ENCODE results near the gene ICA1.
A peak's percentile ranks its signal among the peaks of the same experiment; 100 is the strongest.
"Not testable (repeated sequence)": the region's sequence is repeated elsewhere in the genome, so short reads cannot be mapped to it uniquely, and the experiment has no call there.

The ICA1 gene

DNA sequence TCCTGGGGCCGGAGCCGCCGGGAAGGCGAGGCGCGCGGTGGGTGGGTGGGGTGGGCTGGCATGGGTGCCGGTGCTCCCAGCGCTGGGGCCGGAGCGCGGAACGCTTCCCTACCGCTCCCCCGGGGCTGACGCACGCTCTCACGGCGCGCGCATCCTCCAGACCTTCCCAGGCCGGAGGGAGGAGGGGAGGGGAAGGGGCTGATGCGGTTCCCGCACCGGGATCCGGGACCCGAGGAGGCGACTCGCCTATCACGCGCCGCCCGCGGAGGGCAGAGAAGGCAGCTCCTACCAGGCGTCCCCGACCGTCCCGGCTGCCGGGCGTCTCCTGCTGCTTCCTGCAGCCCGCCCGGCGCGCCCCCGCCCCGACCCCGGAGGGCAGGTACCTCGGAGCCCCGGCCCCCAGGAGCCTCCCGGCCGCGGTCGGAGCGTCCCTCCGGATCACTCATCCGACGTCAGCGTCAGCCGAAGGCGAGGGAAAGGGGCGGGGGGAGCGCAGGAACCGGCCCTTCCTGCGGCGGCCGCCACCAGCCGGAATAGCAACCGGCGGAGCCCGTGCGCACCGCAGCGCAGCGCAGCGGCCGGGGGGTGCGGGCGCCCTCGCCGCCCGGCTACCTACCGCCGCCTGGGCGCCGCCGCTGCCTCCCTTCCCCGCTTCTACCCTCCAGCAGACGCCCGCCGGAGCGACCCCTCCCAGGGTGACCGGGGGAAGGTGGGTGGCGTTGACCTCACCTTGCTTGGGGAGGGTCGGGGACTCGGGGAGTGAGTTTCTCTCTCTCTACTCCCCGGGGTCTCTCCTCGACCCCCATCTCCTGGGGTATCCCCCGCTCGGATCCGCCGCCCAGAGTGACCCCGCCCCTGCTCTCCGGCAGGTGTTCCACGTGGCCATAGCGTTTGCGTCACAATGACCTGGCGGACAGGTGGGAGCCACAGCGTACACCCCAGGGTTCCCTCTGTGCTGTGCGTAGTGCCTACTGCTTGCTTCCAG lies at the start of gene ICA1:
TSS of gene ICA1 (minus strand) at position 457 of the 985 bp plus-strand sequence. CDS start 26,241 bp downstream, outside the sequence.
- DNase-seq (ENCODE audit: low spot score): peak; percentile 86

DNA sequence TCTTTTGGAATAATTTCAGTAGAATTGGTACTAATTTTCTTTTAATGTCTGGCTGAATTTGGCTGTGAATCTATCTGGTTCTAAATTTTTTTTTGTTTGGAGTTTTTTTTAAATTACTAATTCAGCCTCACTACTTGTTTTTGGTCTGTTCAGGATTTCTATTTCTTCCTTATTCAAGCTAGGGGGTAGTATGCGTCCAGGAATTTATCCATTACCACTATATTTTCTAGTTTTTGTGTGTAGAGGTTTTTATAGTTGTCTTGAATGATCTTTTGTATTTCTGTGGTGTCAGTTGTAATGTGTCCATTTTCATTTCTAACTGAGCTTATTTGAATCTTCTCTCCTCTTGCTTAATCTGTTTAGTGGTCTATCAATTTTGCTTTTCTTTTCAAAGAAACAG lies 48.9 kb upstream of the ICA1 start:
- DNase-seq (ENCODE audit: low spot score): no peak

DNA sequence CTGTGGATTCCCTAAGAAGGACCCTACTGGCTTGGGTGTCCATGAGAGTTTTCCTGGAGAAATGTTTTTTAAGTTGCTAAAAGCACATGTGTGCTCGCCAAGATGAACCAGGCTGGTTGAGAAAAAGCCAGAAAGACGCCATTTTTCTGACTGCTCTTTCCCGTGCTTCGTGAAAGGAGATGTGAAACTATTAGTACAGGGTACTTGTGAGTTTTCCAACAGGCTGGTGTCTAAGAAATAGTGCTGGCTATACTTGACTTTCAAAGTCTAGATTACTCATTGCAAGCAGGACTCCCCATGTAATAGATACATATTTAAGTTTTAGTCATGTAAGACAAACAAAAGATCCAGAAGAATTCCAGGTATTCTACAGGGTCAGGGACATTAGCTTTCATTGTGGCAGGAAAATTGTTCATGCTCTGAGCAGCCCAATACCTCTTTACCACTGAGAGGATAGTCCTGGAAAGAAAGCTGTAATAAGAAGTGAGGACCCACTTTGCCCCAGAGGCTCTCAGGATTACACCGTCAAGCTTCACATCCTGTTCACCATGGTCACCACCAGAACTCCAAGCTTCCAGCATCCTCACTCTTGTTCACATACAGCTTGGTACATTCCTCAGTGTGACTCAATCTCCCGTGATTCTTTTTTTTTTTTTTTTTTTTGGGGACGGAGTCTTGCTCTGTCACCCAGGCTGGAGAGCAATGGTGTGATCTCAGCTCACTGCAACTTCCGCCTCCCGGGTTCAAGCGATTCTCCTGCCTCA lies 43.8 kb upstream of the ICA1 start:
- peak; percentile 65 for DNase-seq (ENCODE audit: low spot score)

DNA sequence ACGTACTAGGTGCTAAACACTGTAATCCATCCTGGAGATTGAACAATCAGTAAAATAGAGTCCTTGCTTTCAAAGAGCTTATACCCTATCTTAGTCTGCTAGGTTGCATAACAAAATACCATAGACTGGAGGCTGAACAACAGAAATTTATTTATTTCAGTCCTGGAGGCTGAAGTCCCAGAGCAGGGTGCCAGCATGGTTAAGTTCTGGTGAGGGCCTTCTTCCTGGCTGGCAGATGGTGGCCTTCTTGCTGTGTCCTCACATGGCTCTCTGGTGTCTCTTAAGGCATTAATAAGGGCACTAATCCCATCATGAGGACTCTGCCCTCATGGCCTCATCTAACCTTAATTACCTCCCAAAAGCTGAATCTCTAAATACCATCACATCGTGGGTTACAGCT lies 43.1 kb upstream of the ICA1 start:
- no peak for DNase-seq (ENCODE audit: low spot score)

DNA sequence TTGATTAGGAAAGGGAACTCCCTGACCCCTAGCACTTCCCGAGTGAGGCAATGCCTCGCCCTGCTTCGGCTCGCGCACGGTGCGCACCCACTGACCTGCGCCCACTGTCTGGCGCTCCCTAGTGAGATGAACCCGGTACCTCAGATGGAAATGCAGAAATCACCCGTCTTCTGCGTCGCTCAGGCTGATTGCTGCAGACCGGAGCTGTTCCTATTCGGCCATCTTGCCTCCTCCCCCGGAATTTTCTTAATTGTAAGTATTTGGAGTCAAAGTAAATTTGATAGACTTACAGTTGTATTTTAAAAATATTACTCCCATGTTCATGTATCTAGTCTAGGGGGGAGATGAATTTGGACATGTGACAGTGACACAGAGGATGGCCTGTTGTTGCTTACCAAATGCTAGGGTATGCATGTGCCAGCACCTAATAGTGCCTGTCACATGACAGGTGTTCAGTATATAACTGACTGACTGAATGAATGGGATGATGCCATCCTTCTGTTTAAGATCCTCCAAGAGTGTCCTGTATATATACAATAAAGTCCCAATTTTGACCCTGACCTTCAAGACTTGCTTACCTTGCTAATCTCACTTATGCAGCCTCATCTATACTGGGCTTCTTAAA lies 42.0 kb upstream of the ICA1 start:
- DNase-seq (ENCODE audit: low spot score): no peak

DNA sequence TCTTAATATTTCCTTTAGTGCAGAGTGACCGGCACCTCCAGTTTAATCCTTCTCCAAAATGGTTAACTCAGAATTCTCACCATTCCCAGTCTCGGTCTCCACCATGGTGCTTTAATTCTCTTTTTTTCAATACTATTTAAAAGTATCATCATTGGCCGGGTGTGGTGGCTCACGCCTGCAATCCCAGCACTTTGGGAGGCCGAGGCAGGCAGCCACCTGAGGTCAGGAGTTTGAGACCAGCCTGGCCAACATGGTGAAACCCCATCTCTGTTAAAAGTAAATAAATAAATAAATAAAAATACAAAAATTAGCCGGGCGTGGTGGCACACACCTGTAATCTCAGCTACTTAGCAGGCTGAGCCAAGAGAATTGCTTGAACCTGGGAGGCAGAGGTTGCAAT lies 35.1 kb upstream of the ICA1 start:
- DNase-seq (ENCODE audit: low spot score): not testable (repeated sequence)

DNA sequence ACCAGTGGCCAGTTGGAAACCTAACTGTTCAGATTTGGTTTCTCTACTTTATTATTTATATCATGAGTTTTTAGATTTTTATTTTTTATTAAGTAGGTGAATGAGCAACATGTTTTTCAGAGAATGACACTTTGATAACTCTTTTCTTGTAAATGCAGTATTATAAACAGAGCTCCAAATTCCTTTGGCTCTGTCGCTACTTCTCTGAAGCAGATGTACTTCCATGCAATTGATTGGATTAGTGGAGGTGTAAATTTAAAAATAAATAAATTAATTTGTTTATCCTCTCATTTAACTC lies 34.3 kb upstream of the ICA1 start:
- DNase-seq (ENCODE audit: low spot score): no peak

DNA sequence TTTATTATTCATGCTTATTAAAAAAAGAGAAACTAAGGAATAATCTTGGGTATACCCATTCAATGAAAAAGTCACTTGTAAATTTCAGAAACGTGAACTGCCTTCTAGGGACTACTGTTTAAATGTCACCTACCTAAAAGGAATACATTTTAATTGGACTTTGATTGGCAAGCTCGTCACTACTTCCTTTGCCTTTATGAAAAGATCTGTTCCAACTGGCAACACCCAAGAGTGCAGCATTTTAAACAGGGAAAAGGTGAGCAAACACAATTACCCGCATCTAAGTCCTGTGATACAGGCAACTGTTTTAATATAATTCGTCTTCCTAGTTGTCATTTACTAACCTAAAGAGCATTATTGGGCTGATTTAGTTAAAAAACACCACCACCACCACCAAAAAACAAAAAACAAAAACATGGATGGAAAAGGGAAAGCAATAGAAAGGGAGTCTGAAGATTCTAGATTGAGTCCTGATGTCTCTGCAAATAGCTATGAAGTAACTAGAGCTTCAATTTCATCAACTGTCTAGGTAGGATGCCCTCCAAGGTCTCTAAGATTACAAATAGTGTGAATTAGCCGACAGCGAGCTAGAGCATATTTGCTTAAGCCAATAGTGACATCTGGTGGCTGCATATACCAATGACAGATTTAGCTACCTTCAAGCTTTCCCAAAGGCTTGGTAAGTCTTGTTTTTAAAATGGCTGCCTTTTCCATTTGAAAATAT lies 33.8 kb upstream of the ICA1 start:
- DNase-seq (ENCODE audit: low spot score): peak; percentile 85

DNA sequence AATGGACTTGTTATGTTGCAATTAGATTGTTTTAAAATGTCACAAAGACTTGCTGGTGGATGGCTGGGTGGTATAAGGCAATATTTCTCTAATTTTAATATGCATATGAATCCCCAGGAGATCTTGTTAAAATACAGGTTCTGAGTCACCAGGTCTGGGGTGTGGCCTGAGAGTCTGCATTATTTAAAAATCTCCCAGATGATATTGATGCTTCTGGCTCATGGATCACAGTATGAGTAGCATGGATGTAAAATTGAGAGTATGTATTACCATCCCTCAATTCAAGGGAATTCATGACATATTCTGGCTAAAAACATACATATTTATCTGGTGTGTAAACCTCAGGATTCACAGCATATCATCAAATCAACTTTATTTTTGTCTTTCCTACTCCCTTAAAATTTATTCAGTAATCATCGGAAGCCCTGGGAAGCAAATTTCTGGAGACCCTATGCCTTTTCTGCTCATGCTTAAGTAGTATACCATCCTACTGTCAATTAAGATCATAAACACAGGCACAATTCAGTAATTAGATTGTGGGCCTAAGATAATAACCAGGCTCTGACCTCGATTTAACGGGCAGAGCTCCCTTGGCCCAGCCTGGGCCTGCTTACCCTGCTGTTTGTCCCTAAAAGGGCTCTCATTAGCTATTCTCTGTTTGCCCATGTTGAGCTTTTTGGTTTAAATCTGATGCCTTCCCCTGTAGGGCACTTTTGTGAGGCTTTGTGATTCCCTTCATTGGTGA lies 29.6 kb upstream of the ICA1 start:
- no peak for DNase-seq (ENCODE audit: low spot score)

DNA sequence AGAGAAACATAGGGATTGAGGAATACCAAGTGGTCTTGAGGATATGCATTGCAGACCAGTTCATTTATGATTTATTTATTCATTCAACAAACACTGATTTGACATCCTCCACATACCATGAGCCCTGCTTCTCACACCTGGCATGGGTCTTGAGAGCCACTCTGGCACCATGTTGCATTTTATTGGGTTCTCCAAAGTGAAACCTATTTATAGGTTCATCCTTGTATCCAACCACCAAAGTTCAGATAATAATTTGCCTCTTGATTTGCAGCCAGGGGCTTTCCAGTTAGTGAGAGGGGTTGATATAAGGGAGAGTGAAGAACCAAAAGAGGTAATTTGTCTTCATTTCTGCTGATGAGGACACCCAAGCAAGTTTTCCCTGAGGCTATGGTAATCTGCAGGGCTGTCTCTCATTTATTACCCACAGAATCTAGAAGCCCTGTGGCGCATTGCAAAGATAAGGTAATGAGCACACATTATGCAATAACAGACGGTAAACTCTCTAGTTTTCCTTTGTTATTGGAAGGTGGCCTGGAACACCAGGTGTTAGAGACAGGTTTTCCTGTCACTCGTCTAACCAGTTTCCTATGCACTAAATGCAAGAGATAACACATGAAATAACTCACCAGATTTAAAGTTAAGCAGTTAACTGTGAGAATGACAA lies 28.8 kb upstream of the ICA1 start:
- no peak for DNase-seq (ENCODE audit: low spot score)

DNA sequence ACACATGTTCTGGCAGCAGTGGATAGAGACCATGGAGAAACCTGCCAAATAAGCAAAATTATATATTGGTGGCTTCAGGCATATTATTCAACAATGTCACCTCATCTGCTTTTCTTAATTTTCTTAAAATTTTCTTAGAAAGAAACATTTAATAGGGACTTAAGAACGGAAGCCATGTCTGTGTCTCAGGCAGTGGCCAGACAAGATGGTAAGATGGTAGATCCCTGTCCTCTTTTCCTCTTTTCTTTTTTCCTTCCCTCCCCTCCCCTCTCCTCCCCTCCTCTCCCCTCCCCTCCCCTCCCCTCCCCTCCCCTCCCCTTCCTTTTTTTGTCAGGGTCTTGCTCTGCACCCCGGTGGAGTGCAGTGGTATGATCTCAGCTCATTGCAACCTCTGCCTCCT lies 24.2 kb upstream of the ICA1 start:
- no peak for DNase-seq (ENCODE audit: low spot score)

DNA sequence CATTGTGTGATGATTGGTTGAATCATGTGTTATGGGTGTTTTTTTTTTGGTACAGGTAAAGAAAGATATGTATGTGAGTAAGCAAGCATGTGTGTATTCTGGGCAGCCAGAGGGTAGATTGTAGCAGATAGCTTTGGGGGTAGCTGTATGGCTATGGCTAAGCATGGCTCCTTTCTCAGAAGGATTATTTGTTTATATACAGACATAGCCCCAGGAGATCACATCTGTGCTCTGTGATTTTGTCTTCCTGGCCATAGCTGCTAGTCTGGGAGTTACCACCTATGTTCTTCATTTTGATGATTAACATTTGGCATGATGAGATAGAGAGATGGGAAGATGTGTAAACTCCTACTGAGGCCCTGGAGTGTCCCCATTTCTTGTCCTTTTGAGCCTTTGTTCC lies 23.2 kb upstream of the ICA1 start:
- DNase-seq (ENCODE audit: low spot score): no peak

DNA sequence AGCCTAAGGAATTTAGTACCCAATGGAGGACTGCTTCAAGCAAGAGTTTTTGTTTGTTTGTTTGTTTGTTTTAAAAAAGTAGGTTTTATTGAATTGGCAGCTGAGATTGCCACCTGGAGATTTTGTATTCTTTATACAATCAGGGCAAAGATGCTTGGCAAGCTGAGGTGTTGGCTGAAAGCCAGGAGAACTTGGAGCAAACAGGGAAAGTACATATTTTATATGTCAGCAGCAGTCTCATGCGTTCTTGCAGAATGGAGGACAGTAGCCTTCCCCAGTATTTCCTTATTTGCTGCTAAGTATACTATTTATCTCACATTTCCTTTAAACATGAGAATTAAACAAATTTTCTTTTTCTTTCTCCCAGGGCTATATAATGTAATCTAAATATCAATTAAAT lies 22.6 kb upstream of the ICA1 start:
- peak; percentile 12 for DNase-seq (ENCODE audit: low spot score)

DNA sequence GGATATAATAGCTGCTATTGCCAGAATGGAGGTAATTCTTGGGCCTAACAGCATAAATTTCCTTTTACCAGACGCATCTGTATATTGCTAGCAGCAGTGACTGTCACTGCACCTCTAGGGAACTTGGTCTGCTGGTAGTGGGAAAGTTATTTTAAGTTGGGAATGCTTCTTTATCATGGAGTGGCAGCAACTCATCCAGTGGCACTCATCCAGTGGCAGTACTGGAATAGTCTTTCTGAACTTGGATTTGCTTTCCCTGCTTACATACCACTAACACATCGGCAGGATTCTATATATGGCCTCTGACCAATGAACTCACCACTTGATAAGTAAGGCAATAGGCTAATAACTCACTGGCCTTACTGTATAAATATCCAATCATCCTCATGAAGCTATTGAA lies 22.0 kb upstream of the ICA1 start:
- no peak for DNase-seq (ENCODE audit: low spot score)

DNA sequence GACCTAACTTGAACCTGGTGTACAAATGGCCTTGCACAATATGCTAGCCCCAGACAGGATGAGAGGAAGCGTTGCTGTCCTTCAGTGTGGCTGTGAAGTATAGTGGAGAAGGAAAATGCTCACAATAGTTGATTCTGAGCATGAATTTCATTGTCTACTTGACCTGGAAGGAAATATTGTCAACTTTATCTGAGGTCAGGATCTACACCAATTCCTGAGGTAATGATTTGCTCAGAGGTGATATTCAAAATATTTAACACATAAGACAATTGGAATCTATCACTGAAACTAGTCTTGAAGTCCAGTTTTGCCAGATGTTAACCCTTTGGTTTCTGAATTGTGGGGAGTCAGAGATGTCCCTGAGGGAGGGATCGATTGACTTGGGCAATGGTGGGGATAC lies 20.9 kb upstream of the ICA1 start:
- DNase-seq (ENCODE audit: low spot score): no peak

DNA sequence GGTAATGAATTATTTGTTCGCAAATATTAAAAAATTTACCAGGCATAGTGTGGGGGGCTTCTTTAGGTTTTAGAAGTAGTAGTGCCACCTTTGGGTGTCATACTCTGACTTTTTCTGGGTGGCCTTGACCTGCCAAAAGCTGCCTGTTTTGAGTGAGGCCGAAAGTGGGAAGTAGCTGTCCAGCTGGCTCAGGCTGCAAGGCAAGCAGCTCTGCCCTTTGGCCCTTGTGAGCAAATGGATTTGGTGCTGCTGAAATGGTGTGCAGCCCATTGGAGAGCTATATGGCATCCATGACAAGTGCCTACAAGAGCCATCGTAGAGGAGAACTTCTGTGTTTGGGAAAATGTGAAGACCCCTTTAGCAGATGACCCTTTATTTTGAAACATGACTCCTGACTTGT lies 20.2 kb upstream of the ICA1 start:
- DNase-seq (ENCODE audit: low spot score): no peak

DNA sequence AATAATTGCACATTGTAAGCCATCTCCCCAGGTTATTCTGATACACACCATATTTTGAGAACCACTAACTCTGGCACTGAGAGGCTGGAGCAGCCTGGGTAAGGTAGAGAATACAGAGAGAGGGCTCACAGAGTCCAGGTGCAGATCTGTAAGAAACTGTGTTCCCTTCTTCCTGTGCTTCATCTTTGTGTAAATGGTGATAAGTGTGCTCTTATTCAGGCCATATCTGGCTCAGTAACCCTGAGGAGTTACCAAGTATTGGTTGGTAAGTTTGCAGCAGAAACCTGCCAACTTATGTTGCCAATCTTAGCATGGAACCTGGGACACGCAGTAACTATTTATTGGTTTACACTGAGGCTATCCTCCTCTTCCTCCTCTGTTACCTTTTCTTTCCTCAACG lies 16.2 kb upstream of the ICA1 start:
- DNase-seq (ENCODE audit: low spot score): no peak

DNA sequence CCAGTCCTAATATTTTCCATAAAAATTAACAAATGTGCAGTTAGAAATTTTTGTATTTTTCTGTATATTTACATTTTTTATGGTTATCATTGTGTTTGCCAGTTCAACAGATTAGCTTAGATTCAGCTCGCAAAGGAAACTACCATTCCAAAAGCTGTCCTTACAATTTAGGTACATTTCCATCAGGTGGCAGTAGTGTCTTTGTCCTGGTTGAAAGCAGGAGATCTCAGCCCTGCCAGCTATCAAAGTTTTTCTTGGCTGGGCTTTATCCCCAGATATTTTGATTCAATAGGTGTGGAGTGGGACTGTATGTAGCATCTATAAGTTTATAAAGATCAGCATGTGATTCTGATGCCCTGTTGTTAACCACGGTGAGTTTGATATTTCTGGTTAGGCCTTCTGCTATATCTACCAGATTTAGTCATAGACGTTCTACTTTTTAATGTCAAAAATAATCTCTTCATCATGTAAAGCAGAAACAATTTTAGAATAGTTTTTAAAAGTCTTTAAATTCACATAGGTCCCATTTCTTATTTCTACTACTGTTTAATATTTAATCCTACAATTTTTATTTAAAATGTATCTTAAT lies 15.5 kb upstream of the ICA1 start:
- DNase-seq (ENCODE audit: low spot score): peak; percentile 26

DNA sequence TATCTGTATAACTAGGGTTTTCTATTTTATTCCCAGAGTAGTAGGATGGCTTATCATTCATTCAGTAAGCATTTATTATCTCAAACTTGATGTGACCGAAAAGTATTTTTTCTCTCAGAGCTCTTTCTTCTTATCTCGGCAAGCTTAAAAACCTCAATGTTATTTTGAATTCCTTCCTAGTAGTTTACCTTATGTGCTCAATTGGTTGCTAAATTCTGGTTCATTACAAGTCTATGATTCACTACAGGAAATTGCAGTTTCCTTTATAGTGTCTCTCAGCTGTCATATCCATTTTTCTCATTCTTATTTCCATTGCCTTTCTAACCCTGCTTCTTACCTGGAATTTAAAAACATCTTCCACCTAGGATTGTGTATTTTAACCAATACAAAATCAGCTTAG lies 12.6 kb upstream of the ICA1 start:
- DNase-seq (ENCODE audit: low spot score): peak; percentile 18

DNA sequence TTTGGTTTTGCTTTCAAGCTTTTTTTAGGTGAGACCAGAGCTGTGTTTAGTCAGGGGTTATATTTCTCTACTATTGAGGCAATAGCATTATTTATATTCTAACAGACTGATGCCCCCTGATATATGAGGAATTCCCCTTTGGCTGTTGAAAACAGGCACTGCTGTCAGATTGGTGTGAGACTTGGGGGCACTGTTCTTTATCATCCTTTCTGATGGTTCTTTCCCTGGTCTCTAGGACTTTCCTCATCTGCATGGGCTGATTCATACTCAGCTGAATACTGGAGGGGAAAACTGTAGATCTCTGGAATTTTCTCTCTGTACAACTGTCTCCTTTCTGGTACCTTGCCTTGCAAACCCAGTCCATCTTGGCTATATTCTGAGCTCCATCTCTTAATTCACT lies 10.0 kb upstream of the ICA1 start:
- no peak for DNase-seq (ENCODE audit: low spot score)

DNA sequence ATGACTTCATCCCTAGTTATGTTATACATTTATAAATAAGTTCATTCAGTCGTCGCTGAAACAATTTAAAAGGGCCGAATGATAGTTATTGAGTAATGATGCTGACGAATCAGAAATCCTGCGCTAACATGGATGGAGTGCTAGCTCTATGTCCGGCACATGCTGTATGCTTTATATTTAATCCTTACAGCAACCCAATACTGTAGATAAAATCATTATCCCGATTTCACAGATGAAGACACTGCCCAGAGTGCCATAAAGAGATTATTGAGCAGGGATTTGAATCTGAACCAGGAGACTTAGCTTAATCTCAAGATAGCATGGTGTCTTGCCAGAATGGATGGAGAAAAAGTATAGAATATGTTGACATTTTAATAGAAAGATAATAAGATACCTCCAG lies 1.1 kb upstream of the ICA1 start:
- no peak for DNase-seq (ENCODE audit: low spot score)
